C4-2B (cell line): ENCODE measurements around the gene SMURF1.
"Not testable (repeated sequence)": the region's sequence is repeated elsewhere in the genome, so short reads cannot be mapped to it uniquely, and the experiment has no call there.

Source experiments
- H3K27ac ChIP-seq: fragments of 450-650 bp; 2 replicates; pipeline ENCODE4 v1.5.1; 2017
- CTCF ChIP-seq: fragments of 450-650 bp; conservative IDR thresholded peaks from 2 replicates; pipeline ENCODE4 v1.5.1; 2017; ENCODE audit warnings: mild to moderate bottlenecking
- ZFX ChIP-seq: fragments of 450-650 bp; IDR thresholded peaks from 2 replicates; pipeline ENCODE4 v1.6.1; 2017

Gene SMURF1

GRCh38 chr7:99111591-99111990 is 32.3 kb downstream of the SMURF1 start:
- no peak for TF ChIP-seq ZFX
- no peak for TF ChIP-seq CTCF
- peak overlapping the region; percentile 33; the same call in 1 of the 2 replicates for H3K27ac ChIP-seq

- TF ChIP-seq ZFX (no peak), CTCF (no peak)
- H3K27ac ChIP-seq, result no peak overlapping the region
These were observed 34.5 kb downstream of the SMURF1 start for GRCh38 chr7:99109108-99110051.

- H3K27ac ChIP-seq, result no peak overlapping the region
- TF ChIP-seq ZFX (no peak), CTCF (no peak)
These were observed 35.3 kb downstream of the SMURF1 start for GRCh38 chr7:99108613-99109012.

- H3K27ac ChIP-seq, result no peak overlapping the region
These were observed 37.1 kb downstream of the SMURF1 start for GRCh38 chr7:99106821-99107241.

GRCh38 chr7:99106411-99106810 is 37.5 kb downstream of the SMURF1 start:
- TF ChIP-seq ZFX (no peak), CTCF (no peak)
- no peak overlapping the region for H3K27ac ChIP-seq

More at GRCh38 chr7:99106821-99107241, 37.1 kb downstream of the SMURF1 start:
- TF ChIP-seq ZFX (no peak), CTCF (no peak)

GRCh38 chr7:99105756-99106155 is 38.2 kb downstream of the SMURF1 start:
- TF ChIP-seq CTCF (no peak), ZFX (no peak)
- no peak overlapping the region for H3K27ac ChIP-seq

GRCh38 chr7:99104631-99105030 is 39.3 kb downstream of the SMURF1 start:
- no peak for TF ChIP-seq ZFX
- H3K27ac ChIP-seq, result no peak overlapping the region

GRCh38 chr7:99103836-99104235 is 40.1 kb downstream of the SMURF1 start:
- H3K27ac ChIP-seq, result not testable (repeated sequence)
